K562 treated with DMSO at 1 percent for 12 hours (cell line): ENCODE data around the gene DOCK11. TPM values are rescaled to one million over a fixed set of nuclear protein-coding genes. Genes with fewer than 3 reads are reported as not detected.

Experiments
- total RNA-seq: library from RNA; unstranded; fragments of 300-600 nt; gene quantifications from 2 replicates; pipeline ENCODE4 v1.2.3, GENCODE V29; 2022; ENCODE audit not compliant: insufficient read depth

Gene DOCK11
- total RNA-seq: 12.3 and 36.8 TPM in 2 replicates

DNA sequence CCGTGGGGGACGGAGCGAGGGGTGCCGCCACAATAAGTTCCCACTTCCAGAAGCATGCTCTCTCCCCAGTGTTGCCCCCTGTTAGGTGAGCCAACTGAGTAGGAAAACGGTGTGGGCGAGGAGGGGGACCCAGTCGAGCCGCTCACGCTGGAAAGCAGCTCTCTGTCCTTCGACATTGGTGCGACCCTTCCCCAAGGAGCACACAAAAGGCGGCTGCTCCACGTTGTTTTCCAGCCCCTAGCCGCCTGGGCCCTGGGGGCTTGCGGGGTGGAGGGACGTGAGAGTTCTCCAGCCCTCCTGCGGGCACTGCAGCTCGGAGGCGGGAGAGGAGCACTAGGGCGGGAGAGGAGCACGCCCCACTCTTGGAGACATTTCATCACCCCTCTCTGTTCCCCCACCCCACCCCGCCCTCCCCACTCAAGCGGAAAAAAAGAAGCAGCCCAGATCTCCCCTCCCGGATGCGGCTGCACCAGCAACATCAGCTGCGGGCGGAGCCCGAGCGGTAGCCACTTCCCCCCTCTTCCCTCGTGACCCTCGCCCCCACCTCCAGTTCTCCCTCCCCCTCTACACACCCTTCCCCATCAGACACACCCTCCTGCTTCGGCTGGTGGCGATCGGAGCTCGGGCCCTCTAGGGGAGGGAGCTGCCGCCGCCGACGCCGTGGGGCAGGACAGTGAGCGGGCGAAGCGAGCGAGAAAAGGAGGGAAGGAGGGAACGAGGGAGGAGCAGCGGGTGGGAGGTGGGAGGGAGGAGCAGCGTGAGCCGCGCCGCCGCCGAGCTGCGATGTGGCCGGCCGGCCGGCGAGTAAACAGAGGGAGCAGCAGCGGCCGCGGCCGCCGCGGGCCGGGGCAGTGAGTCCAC lies at the start of gene DOCK11:
DOCK11 (plus strand) TSS at position 755 of the 861 bp plus-strand sequence. CDS start 157 bp downstream, outside the sequence.

DNA sequence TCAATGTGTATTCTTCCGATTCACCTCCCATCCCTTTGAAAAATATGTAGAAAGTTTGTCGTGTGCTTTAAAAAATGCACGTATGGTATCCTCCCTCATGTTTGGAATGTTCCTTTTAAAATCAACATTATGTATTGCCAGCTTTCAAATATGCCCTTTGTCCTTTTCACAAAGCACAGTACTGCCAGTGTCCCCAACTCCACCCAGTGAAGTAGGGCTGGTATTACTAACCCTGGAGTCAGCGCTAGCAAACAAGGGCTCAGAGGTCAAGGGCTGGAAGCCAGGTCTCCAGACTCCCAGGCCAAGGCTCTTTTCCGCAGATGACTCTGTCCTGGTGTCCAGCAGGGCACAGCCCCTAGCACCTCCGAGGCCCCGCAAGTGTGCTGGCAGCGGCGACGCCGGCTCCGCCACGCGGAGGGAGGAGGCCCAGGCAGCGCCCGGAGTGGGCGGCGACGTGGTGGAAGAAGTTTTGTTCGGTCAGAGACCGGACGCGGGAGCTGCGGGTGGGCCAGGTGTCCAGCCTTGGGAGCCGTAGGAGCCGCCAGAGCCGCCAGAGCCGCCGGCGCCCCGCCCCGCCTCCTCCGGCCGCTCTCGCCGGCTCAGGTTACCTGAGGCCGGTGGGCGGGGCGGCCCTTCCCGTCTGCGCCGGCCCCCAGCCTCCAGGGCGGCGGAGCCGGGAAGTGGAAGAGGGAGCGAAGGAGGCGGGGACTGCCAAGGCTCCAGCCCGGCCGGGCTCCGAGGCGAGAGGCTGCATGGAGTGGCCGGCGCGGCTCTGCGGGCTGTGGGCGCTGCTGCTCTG lies 231.5 kb downstream of the DOCK11 start, which contains the start of gene IL13RA1:
IL13RA1 (plus strand) TSS at position 720 of the 799 bp plus-strand sequence; CDS start at position 753, 33 bp downstream.

Other genes with a start within 250 kb of the DOCK11 start
- 3.2 and 15.9 TPM in 2 replicates for gene WDR44, start 149.7 kb upstream of the DOCK11 start, total RNA-seq
- 12.2 and 29.5 TPM in 2 replicates for gene IL13RA1, start 231.8 kb downstream of the DOCK11 start, total RNA-seq